ENCODE measurements around the gene TCF7L2.

TCF7L2 gene

DNA sequence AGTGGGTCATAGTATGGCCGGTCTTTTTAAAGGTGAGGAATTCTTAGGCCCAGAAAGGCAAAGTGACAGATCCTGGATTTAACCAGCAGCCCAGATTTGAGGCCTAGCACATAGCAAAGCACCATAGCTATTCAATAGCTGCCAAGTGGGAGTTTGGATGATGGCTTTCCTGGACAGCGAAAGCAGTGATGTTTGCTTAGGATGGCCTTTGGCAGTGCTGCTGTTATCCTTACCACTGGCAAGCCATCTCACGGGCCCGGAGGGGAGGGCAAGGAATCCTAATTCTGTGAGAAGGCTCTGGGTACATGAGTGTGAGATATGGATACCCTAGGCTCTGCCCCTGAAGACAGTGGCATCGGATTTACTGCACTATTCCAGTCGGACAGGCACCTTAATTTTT lies 50.4 kb downstream of the TCF7L2 start:
- no peak for DNase-seq (ENCODE audit: low spot score)

- DNase-seq (ENCODE audit: low spot score) = no peak
These were observed 51.0 kb downstream of the TCF7L2 start for GRCh38 chr10:113000876-113001598.

DNA sequence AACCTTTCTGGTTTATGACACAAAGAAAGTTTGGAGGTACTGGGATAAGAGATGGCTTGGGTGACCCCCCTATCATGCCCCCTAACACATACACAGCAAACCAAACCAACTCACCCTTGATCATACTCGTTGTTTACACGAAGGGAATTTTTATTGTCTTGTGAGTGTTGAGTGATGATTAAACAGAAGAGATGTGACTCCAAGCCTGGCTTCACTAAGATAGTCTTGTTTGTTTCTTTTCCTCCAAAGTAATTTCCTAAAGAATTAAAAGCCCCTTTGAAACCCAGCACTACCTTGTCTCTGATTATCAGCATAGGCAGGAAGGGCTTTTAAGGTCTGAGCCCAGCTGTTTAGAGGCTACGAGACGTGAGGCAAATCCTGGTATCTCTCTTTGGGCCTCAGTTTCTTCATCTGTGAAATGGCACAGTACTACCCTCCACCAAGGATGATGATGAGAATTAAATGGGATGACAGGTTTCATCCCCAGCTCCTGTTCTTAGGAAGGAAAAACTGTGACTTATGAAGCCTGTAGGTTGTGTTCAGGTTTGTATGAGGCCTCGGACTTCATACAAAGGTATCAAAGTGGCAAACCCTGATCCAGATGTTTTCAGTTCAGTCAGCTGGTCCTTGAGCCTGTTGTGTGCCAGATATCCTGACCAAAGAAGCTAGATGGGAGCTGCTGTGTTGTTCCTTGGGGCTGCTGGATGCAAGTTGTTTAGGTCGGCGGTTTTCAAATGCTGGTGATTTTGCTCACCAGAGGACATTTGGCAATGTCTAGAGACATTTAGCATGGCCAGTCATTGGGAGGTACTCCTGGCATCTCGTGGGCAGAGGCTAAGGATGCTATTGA lies 51.8 kb downstream of the TCF7L2 start:
- no peak for DNase-seq (ENCODE audit: low spot score)

DNA sequence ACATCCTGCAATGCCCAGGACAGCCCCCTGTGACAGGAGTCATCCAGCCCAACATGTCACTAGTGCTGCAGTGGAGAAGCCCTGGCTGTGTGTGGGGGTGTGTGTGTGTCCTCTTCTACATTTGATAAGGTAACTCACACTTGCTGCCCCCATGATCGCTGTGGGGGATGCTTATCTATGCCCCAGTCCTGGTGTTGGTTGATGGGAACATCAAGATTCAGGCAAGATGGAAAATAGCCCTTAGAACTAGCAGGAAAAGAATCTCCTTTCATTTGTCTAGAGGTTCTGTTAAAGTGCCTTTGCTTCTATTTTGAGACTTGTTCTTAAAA lies 52.4 kb downstream of the TCF7L2 start:
- no peak for DNase-seq (ENCODE audit: low spot score)

- no peak for DNase-seq (ENCODE audit: low spot score)
These were observed 53.0 kb downstream of the TCF7L2 start for GRCh38 chr10:113003052-113003451.

- no peak for DNase-seq (ENCODE audit: low spot score)
These were observed 54.1 kb downstream of the TCF7L2 start for GRCh38 chr10:113004069-113004618.

GRCh38 chr10:113005380-113005779 lies 55.3 kb downstream of the TCF7L2 start:
- no peak for DNase-seq (ENCODE audit: low spot score)

GRCh38 chr10:113006656-113007342 lies 56.8 kb downstream of the TCF7L2 start:
- no peak for DNase-seq (ENCODE audit: low spot score)

- peak; percentile 65 for DNase-seq (ENCODE audit: low spot score)
These were observed 57.3 kb downstream of the TCF7L2 start for GRCh38 chr10:113007343-113007771.

DNA sequence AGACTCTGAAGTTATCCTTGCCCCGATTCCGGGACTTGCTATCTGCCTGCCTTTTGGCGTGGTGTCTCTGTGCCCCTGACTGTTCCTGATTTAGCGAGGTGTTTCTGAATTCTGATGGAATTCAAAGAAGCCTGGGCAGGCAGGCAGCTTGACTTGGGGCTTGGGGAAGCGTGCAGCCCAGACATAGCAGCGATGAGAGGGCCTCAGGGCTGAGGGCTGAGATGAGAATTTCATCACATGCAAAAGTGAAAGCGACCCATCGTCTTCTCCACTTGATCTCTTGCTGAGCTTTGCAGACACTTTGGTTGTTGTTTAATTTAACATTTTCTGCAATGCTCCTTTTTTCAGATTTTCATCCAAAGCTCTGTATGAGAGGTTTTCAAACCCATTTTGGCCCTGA lies 57.8 kb downstream of the TCF7L2 start:
- no peak for DNase-seq (ENCODE audit: low spot score)

- DNase-seq (ENCODE audit: low spot score) = no peak
These were observed 61.7 kb downstream of the TCF7L2 start for GRCh38 chr10:113011592-113012374.

- DNase-seq (ENCODE audit: low spot score) = no peak
These were observed 65.2 kb downstream of the TCF7L2 start for GRCh38 chr10:113015201-113015600.

- DNase-seq (ENCODE audit: low spot score) = no peak
These were observed 67.3 kb downstream of the TCF7L2 start for GRCh38 chr10:113017376-113017775.

- no peak for DNase-seq (ENCODE audit: low spot score)
These were observed 68.0 kb downstream of the TCF7L2 start for GRCh38 chr10:113018034-113018433.

DNA sequence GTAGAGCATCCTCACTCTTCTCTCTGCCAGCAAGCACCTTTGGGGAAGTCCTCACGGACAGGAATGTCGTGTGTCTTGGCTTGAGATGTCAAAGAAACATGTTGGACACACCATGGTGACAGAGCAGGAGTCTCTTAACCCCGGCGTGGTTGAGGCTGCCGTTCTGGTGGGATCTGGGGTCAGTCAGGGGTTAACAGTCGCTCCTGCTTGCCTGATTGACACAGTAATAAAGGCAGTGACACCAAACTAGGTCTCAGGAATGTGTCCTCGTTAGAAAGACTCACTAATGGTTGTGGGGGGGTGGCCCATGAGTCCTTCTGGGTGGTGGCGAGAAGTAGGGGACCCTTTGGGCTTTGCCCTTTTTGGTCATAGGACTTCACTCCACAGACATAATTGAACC lies 69.0 kb downstream of the TCF7L2 start:
- DNase-seq (ENCODE audit: low spot score) = no peak

DNA sequence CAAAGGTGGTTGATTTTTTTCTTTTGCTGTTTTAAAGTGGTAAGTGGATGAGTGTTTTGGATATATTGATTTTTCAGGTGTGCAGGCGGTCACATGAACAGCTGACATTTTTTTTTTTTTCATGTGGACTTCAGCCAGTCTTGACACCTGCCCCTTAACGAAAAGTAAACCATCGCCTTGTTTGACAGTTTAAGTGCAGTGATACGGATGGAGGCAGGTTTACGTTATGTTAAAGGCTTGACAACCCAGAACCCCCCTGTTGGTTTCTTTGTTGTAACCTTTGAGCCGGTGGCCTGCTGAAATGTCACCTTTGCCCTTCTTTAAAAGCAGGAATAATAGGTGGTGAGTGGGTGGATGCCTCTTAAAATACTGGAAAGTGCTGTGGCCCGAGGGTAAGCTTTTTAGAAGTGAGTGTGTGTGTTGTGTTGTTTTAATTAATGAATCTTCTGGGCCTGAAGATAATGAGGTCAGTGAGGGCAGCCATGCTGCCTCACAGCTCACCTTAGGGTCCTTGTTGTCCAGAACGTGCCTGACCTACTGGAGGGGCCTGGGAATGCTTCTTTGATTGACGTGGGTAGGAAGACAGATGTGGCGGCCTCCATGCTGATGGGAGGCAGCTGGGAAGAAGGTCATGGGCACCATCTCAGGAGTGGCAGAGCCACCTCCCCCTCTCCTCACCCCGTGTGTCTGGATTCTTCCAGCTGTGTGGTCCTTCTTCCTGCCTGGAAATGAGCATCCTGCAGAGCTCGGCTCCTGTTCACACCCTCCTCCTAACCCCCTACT lies 69.8 kb downstream of the TCF7L2 start:
- no peak for DNase-seq (ENCODE audit: low spot score)

- no peak for DNase-seq (ENCODE audit: low spot score)
These were observed 70.4 kb downstream of the TCF7L2 start for GRCh38 chr10:113020475-113020753.

DNA sequence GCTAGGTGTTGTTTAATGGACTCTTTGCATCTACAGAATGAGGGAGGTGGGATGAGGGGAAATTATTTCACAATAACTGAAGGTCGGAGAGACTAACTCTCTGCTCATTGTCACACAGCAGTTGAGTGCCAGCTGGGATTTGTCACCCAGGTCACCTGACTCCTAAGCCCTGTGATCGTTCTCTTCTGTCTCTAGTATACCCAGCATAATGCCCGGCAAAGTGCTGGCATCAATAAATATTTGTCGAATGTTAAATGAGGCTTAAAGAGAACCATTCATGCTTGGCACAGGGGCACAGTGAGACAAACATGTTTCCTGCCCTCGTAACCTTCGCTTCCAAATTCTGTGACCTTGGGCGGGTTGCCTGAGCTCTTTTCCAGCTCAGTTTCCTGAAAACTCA lies 70.8 kb downstream of the TCF7L2 start:
- no peak for DNase-seq (ENCODE audit: low spot score)

- DNase-seq (ENCODE audit: low spot score) = no peak
These were observed 71.4 kb downstream of the TCF7L2 start for GRCh38 chr10:113021268-113022040.

- DNase-seq (ENCODE audit: low spot score) = no peak
These were observed 72.2 kb downstream of the TCF7L2 start for GRCh38 chr10:113022265-113022664.

Data from CD4-positive, alpha-beta T cell treated with Interleukin-6 at 100 ng/mL for 8 hours (primary cell).